Measurements from ENCODE around the gene MC2R.
"Not testable (repeated sequence)": the region's sequence is repeated elsewhere in the genome, so short reads cannot be mapped to it uniquely, and the experiment has no call there.

MC2R gene

GRCh38 chr18:13892098-13892497 lies 23.2 kb downstream of the MC2R start:
- no peak for DNase-seq

DNA sequence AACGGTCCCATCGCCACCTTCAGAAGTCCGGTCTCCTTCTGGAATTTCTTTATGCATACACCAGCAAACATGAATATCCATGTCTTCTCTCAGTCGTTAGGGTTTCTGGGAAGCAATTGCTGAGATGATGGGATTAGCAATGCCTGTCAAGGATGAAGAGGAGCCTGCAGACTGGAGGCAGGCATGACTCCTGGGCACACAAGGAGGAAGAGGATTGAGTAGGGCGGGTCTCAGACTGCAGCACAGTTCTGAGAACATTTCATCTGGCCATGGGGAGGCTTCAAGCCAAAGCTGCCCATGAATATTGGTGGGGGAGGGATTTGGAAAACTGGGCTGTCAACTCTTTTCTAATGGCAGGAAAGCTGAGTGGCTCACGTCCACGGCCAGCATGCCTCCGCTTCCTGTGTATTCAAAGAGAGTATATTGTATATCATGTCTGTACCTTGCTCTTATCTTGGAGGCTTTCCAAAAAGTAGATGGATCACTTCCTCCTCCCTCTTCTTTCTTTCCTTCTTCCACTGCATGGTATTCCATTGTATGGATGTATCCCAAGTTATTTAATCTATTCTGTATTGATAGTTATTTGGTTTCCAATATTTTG lies 24.5 kb downstream of the MC2R start:
- no peak for DNase-seq

DNA sequence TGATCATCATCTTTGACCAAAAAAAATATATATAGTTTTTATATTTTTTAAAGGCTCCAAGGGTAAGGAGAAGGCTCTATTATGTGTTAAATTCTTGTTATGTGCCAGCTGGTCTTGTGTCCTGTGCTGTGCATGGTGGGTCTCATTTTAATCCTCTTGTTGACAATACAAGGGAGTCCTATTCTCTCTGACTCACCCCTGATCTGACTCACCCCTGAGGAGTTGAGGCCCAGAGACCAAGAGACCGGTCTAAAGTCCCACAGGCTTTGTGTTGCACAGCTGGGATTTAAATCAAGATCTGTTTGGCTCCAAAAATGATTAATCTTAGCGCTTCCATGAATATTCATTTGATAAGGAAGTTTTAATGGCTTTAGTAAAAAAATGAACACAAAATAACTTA lies 25.7 kb downstream of the MC2R start:
- DNase-seq, result no peak

GRCh38 chr18:13888191-13888716 lies 27.1 kb downstream of the MC2R start:
- no peak for DNase-seq

DNA sequence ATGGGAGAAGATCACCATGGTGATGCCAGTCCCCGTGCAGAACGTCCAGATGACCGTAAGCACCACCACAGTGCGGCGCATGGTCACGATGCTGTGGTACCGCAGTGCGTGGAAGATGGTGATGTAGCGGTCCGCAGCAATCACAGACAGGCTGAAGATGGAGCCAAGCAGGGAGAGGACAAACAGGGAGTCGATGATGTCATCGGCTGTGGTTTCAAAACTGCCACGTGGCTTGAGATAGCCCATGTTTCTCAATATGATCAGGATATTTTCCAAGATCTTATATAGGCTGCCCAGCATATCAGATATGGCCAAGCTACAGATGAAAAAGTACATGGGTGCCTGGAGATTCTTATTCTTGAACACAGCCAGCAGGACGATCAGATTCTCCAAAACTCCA lies 30.3 kb downstream of the MC2R start:
- DNase-seq, result no peak

GRCh38 chr18:13879937-13880336 lies 35.4 kb downstream of the MC2R start:
- DNase-seq, result no peak

GRCh38 chr18:13879492-13879891 lies 35.8 kb downstream of the MC2R start:
- no peak for DNase-seq

GRCh38 chr18:13878857-13879256 lies 36.5 kb downstream of the MC2R start:
- DNase-seq, result no peak

DNA sequence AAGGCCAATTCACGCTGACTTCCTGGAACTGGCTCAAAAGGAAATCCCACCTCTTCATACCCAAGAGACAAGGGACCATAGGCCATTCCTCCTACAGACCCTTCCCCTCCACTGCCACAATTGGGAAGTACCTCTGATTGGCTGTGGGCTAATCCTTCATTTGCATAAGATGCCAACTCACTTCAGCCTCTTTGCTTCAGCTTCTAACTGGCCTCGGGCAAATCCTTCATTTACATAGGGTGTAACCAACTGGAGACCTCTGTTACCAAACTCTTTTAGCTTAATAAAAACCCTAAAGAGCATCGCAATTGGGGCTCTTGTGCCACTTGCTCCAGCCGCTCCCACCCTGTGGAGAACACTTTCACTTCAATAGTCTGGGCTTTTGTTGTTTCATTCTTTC lies 38.2 kb downstream of the MC2R start:
- DNase-seq, result no peak

DNA sequence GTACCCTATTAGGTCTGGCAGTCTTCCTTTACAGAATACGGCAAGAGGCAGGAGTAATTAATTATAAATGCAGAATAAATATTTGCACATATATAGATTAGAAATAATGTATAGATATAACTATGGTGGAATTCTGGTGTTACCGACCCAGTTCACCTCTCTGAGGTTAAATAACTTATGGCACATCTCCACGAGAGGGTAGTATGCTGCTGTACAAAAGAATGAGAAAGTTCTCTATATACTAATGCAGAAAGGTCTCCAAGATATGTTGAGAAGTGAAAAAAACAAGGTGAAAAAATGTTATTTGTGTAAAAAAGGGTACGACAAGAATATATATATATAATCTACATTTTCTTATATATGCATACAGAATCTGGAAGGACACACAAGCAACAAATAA lies 40.8 kb downstream of the MC2R start:
- no peak for DNase-seq

- no peak for DNase-seq
These were observed 42.4 kb downstream of the MC2R start for GRCh38 chr18:13872932-13873331.

- no peak for DNase-seq
These were observed 43.0 kb downstream of the MC2R start for GRCh38 chr18:13872373-13872772.

DNA sequence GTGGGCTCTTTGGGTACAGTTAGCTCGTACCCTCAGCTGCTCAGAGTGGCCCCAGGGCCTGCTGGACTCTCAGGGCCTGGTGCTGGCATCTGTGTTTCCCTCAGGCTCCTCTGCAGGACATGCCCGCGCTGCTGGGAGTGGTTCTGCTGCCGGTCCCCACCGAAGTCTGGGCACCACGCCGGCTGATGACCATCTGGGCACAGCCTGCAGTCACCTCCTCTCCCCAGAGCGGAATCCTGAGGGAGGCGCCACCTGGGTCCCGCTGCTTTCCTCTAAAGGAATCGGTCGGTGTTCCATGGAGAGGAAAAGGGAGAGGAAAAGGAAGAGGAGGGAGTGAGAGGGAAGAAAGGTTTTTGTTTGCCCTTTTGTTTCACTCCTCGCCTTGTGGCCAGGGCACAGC lies 43.6 kb downstream of the MC2R start:
- no peak for DNase-seq

DNA sequence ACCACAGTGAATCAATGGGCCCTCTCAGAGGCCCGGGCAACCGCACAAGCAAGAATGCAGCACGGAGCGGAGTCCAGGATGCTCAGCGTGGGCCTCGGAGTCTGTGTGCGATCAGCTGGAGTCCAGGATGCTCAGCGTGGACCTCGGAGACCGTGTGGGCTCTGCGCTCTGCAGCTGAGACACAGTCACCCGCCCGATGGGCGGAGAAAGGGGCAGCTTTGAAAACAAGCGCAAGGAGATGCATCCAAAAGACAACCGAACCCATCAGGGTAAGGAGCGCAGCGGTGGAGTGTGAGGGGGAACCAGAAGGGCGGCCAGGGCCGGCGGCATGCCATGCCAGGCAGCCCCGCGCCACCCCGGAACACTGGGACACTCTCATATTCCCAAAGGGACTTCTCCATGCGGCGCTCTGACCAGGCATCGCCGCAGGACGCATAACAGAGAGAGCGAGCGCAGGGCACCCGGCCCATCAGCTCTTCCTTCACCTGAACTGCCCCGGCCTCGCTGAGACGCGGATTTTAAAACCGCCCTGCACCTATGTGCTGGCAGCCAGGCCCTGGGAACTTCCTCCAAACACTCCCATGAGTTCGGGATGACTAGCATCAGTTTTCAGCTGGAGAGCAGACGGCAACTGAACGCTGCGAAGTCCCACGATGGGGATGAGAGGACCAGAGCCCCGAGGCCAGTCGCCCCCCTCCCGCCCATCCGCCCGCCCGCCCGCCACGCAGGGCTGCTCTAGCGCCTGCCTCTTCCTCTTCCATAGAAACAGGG lies 46.6 kb downstream of the MC2R start:
- DNase-seq, result no peak

DNA sequence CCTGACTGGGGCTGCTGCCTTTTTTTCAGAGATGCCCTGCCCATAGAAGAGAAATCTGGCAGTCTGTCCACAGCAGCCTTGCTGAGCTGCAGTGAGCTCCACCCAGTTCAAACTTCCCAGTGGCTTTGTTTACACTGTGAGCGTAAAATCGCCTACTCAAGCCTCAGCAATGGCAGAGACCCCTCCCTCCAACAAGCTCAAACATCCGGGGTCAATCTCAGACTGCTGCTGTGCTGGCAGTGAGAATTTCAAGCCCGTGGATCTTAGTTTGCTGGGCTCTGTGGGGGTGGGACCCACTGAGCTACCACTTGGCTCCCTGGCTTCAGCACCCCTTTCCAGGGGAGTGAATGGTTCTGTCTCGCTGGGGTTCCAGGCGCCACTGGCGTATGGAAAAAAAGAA lies 52.4 kb downstream of the MC2R start:
- DNase-seq, result not testable (repeated sequence)

DNA sequence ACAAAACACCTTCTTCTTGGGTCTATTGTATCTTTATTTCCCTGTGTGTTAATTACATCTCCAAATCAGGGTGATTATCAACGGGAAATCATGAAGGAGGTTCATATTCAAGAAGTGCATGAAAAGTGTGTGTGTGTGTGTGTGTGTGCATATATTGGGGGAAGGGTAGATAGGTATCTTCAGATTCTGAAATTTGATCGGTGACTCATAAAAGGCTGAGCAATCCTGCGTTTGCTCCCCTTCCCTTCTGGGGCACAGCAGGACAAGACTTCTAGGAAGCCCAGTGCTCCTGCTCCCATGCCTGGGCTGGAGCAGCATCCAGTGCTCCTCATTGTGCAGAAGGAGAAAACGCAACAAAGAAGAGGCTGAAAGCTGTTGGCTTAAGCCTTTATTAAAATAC lies 65.5 kb downstream of the MC2R start:
- DNase-seq, result no peak

- DNase-seq, result no peak
These were observed 78.8 kb downstream of the MC2R start for GRCh38 chr18:13836559-13836958.

DNA sequence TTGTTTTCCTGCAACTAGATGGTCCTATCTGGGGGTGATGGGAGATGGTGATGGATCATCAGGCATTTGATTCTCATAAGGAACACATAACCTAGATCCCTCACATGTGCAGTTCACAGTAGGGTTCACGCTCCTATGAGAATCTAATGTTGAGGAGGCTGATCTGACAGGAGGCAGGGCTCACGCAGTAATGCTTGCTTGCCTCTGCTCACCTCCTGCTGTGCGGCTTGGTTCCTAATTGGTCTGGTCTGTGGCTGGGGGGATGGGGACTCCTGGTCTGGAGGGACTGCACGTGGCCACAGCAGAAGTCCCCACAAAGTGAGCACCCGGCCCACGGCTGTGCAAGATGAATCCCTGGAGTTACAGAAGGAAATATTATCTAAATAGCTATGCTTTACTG lies 80.1 kb downstream of the MC2R start:
- no peak for DNase-seq

- DNase-seq, result no peak
These were observed 80.8 kb downstream of the MC2R start for GRCh38 chr18:13834496-13835015.
